ENCODE measurements around the gene ZNF827.

ZNF827 gene

GRCh38 chr4:145775406-145775805 lies 163.2 kb downstream of the ZNF827 start:
- no peak overlapping the region for H3K4me3 ChIP-seq (ENCODE audit: low read depth, low read length)
- in situ Hi-C loops (cut with HindIII; ENCODE audit: low sequenced_read_pairs) = no loop called here
- no peak for TF ChIP-seq CTCF (IDR thresholded peaks at IDR 0.05; ENCODE audit: low read depth, low read length, missing control alignments)
- DNase-seq (ENCODE audit: low read depth) = no peak

- DNase-seq (ENCODE audit: low read depth) = no peak
- in situ Hi-C loops (cut with HindIII; ENCODE audit: low sequenced_read_pairs) = no loop called here
- TF ChIP-seq CTCF (IDR thresholded peaks at IDR 0.05; ENCODE audit: low read depth, low read length, missing control alignments) = no peak
- no peak overlapping the region for H3K4me3 ChIP-seq (ENCODE audit: low read depth, low read length)
Measured at GRCh38 chr4:145774473-145774872, 164.2 kb downstream of the ZNF827 start.

GRCh38 chr4:145773581-145774234 lies 164.9 kb downstream of the ZNF827 start:
- no peak overlapping the region for H3K4me3 ChIP-seq (ENCODE audit: low read depth, low read length)
- in situ Hi-C loops (cut with HindIII; ENCODE audit: low sequenced_read_pairs) = no loop called here
- no peak for DNase-seq (ENCODE audit: low read depth)
- TF ChIP-seq CTCF (IDR thresholded peaks at IDR 0.05; ENCODE audit: low read depth, low read length, missing control alignments) = no peak

GRCh38 chr4:145772347-145772746 lies 166.3 kb downstream of the ZNF827 start:
- TF ChIP-seq CTCF (IDR thresholded peaks at IDR 0.05; ENCODE audit: low read depth, low read length, missing control alignments) = no peak
- in situ Hi-C loops (cut with HindIII; ENCODE audit: low sequenced_read_pairs) = no loop called here
- no peak overlapping the region for H3K4me3 ChIP-seq (ENCODE audit: low read depth, low read length)
- DNase-seq (ENCODE audit: low read depth) = no peak

GRCh38 chr4:145770124-145770523 lies 168.5 kb downstream of the ZNF827 start:
- TF ChIP-seq CTCF (IDR thresholded peaks at IDR 0.05; ENCODE audit: low read depth, low read length, missing control alignments) = no peak
- no peak for DNase-seq (ENCODE audit: low read depth)
- in situ Hi-C loops (cut with HindIII; ENCODE audit: low sequenced_read_pairs) = no loop called here
- no peak overlapping the region for H3K4me3 ChIP-seq (ENCODE audit: low read depth, low read length)

- no peak for TF ChIP-seq CTCF (IDR thresholded peaks at IDR 0.05; ENCODE audit: low read depth, low read length, missing control alignments)
Measured at GRCh38 chr4:145769450-145770037, 169.1 kb downstream of the ZNF827 start.

More at GRCh38 chr4:145769450-145770037, 169.1 kb downstream of the ZNF827 start:
- in situ Hi-C loops (cut with HindIII; ENCODE audit: low sequenced_read_pairs) = no loop called here
- no peak for DNase-seq (ENCODE audit: low read depth)
- no peak overlapping the region for H3K4me3 ChIP-seq (ENCODE audit: low read depth, low read length)
